CD4-positive, alpha-beta T cell treated with Interleukin-4 for 4 hours (primary cell): ENCODE data around the gene GPC5.
"Not testable (repeated sequence)": the region's sequence is repeated elsewhere in the genome, so short reads cannot be mapped to it uniquely, and the experiment has no call there.

Experiments
- DNase-seq: peaks from one replicate; pipeline ENCODE4 v3.0.0-alpha.2; 2020

The GPC5 gene

DNA sequence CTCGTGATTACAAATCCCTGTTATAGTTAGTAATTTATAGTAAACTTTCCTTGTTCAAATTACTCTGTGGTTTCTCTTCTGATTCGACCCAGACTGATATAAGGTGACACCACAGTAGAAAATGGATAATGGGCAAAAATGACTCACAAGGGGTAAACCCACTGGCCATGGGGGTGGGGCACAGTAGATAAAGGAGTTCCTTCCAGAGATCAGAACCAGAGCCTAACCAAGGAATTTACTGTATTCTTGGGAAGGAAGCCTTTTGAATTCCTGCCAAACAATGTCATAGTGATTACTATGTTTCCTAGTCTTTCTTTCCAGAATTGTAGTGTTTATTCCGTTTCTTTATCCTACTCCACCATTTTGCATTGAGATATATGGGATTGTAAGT, 29.0 kb upstream of the GPC5 start:
- DNase-seq = no peak

DNA sequence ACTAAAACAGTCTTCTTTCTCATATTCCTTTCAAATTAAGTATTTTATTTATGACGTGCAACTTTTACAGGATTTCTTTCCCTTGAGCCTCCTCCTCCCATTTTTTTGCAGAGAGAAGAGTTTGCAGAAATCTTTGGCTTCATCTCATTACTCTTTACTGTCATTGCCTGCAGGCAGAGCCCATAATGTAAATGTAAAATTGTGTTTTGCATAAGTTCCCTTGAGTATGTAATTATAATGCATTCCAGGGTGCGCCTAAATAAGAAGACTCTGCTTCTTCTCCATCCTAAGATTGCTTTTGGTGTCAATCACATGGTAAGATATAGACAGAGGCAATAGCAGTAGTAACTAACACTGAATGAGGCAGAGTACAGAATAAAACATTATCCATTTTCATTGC, 27.9 kb upstream of the GPC5 start:
- DNase-seq = no peak

DNA sequence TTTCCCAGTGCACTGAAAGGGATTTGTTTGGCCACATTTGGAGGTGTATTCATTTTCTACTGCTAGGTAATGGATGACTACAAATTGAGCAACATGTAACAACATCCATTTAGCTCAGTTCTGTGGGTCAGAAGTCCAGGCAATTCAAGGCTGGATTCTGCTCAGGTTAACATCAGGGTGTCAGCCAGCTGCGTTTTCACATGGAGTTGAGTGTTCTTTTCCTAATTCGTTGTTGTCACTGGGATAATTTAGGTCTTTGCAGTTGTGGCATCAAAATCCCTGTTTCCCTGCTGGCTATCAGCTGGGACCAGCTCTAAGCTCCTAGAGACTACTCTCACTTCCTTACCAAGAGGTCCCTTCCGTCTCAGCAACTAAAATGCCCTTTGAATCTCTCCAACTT, 25.5 kb upstream of the GPC5 start:
- DNase-seq = no peak

DNA sequence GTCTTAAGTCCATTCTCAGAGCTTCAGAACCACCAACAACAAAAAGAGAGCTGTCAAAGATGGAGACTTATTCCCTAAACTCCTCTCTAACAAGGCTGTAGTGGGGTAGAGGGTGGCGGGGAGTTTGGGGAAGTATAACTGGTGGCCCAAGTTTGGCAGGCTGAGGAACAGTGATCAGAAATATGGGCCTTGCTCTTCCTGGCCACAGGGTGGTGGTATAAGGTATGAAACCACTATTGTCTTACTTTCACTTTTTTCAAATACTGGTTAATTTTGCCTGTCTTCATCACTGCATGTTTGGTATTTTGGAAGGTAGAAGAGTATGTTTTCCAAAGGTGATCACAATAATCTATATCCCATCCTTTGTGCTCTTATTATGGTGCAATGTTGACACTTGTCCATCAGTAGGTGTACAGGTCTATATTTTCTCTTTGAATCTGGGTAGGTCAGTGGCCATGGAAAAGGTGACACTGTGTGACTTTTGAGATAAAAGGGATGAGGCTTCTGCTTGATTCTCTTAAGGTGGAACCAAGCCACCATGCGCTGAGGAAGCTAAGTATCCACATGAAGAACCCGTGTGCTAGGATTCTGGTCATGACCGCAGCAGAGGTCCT, 23.2 kb upstream of the GPC5 start:
- peak; percentile 16 for DNase-seq

DNA sequence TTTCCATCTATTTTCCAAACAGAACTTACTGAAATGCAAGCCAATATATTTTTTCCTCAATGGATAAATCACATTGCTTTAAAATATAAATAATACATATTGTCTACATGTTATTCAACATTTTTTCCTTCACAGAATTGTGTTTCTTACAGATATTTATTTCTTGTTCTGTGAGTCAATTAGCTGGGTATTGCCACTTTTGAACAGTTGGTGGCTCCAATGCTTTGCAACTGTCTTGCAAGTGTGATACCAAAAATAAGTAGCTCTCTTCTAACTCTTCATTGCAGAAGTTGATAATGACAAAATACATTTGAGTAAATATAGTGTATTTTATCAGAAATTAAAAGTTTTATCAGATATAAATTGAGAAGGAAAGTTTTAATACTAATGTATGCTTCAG, 17.1 kb upstream of the GPC5 start:
- no peak for DNase-seq

DNA sequence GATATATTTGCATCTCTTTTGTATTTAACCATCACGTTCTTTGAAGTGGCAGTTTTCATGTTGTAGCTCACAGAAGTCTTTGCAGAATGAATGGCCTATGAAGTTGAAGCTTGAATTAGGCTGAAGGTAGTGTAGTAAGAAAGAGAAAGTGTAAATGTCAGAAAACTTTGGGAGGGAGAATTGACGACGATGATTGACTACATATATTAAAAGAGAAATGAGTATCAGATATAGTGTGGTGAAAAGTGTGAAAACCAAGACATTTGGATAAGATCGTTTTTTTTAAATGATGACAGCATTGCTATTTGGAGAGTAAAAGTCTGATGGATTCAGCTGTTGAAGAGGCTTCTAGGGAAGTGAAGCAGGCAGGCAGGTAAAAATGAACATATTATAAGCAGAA, 14.6 kb upstream of the GPC5 start:
- DNase-seq = no peak

DNA sequence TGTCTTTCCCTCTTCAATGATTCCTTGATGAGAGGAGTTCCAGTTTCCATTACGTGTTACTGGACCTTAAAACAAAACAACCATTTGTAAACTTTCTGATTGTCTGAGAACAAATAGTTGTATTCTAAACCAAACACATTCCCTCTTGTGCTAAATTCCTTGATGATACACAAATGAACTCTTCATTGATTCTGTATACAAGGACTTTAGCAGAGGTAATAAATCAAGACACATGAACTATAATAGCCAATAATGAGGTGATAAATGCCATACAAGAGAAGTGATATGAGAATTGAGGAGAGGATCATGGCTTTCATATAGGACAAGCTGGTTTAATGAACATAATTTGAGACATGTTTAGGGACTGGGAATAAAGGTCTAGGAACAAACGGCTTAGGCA, 13.5 kb upstream of the GPC5 start:
- DNase-seq = no peak

DNA sequence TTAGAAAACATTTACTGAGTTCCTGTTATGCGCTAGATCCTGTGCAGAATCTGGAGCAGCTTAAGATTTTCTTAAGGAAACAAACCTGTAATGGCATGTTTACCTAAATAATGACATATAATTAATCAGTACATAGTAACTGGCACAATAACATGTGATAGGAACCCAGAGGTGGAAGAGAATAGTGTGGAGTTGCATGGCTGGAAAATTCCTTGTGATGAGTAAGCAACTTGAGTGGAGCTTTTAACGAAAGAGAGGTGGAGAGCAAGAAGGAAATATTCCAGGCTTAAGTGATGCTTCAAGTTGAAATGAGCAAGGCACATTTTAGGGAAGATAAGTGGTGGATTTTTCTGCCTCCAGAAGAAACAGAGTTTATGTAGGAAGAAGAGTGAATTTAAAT, 9.2 kb upstream of the GPC5 start:
- no peak for DNase-seq

DNA sequence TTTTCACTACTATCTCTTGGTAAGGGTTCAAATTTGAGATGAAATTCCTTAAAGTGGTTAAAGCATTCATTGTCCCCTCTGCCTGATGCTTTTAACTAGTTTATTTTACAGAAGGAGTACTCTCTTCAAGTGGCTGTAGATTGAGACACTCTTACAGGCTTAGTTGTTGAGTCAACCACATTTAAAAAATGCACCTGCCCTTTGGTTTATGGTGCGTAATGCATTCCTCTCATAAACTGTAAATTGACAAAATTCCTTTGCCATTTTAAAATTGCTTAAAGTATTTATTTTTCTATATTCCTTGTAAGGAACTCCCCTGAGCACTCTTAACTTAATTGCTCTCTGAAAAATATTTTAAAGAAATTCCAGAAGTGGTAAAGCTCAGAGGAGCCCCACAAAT, 826 bp upstream of the GPC5 start:
- DNase-seq = no peak

DNA sequence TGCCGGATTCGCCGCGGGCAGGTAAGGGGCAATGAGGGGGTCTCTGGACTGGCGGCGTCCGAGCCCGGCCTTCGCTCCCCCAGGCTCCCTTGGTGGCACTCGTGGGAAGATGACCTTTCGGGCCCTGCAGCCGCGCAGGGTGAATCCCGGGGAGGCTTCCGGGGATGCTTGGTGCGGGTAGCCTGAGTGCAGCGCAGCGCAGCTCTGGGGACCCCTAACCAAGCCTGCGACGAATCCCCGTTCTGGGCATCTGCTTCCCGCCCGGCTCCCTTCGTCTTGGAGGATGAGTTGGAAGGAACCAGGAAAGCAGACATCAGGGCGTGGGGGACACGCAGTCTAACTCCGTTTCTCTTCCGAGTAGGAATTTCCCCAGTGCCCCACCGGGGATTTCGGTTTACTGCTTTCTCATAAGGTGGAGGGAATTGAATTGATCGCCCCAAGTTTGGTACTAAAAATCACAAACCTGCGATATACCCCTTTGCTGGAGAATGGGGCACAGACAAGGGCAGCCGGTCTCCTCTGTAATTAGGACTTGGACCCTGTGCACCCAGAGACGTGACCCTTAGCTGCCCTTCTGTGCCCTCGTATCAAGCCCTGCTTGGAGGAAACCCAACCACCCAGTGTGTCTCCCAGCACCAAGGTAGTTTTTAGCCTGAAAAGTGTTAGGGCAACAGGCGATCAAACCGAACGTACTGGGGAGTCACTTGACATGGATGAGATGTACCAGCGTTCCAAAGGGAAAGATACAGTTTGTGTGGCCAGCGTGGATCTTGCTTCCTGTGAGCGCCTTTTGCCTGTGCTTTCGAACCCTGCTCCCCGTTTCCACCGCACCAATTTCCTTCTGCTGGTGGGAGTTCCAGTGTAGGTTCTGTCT, 1.0 kb downstream of the GPC5 start:
- no peak for DNase-seq

DNA sequence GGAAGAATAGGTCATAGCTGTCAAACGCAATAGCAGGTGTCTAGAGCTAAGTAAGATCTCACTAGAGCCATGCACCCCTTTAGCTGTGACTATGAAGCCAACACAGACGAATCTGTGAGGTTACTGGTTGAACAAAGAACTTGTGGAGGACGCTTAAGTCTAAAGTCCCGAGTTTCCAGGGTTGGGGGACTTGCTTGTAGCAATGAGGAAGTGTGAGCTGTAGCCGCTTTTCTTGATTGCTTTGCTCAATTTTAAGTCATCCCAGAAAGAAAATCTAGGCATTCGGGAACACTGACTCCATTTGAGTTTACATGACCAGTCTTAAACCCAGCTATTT, 1.6 kb downstream of the GPC5 start:
- DNase-seq = no peak

DNA sequence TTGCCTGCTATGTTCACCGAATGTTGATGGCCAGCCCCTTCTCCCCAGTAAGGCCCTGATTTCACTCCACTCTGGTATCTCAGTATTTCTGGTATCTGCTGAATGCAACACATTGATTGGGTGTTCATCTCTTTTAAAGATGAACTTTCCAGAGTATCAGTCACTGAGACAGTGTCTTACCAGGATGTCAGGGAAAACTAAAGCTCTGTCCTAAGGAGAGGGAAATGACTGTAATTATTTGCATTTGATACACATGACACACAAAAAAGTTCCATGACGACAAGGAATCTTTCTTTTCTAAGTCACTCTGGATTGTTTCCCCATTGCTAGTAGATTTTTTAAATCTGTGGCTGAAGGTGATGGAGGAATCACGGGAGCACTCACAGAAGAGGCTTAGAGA, 2.2 kb downstream of the GPC5 start:
- no peak for DNase-seq

DNA sequence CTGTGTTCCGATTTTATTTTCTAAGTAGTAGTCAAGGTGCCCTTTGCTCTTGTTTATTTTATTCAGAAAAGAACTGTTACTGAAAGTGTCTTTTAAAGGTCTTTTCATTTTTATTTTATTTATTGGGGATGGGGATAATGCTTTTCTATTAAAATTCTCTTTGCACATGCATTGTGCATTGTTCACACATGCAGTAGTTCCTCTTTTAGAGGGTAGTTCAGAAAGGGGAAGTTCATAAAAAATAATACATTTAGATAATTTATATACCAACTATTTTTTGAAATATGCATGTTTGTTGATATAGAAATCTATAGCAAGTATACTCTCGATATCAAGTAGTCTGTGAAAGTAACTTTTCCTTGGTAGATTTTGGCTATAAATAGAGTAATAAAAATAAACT, 3.5 kb downstream of the GPC5 start:
- no peak for DNase-seq

DNA sequence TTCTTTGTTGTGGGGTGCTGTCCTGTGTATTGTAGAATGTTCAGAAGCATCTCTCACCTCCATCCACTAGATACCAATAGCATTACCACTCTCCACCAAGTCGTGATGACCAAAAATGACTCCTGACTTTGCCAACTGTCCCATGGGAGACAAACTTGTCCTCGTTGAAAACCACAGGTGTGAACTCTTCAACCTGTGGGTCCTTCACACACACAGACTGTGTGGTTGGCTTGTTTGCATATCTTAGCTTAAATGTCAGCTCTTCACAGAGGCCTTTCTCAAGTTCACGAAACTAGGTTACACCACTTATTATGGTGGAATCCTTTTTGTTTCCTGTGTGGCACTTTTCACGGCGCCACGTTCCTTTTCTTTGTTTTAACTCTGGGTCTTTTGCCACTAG, 6.8 kb downstream of the GPC5 start:
- no peak for DNase-seq

DNA sequence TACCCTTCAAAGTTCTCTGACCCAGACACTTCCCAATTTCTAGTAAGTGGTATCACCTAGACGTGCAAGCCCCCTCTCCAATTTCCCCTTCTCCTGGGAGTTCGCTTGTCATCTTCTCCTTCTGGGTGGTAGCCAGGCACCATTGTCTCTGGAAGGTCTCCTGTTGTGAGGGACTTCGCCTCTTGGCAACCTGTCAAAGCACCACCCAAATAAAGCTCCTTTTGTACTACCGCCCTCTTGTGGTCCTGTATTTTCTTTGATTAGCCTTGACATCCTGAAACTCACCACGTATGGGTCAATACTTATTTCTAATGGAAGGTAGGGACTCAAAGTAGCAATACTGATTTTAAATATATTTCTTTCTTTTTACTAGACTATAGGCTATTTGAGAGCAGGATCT, 8.2 kb downstream of the GPC5 start:
- DNase-seq = peak; percentile 34

DNA sequence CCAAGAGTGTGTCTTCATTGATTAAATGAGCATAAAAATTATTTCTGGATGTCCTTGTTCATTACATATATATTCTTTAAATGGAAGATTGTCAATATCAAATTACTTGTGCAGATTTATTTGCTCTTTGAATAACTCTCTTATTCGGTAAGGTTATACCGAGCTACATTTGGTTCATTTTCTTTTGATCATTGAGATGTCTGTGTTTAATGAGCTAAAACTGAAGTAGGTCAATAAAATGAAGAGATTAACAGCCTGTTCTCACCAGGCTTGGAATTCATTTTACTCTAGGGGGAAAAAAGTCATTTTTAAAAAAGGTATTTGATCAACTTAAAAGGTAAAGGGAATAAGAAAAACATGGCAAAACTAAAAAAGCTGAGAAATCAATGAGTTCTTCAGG, 10.6 kb downstream of the GPC5 start:
- no peak for DNase-seq

DNA sequence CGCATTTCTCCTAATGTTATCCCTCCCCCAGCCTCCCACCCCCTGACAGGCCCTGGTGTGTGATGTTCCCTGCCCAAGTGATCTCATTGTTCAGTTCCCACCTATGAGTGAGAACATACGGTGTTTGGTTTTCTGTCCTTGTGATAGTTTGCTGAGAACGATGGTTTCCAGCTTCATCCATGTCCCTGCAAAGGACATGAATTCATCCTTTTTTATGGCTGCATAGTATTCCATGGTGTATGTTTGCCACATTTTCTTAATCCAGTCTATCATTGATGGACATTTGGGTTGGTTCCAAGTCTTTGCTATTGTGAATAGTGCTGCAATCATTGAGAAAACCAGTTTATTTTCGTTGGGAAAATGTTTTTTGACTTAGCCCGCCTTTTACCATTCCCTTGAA, 18.2 kb downstream of the GPC5 start:
- DNase-seq = not testable (repeated sequence)

DNA sequence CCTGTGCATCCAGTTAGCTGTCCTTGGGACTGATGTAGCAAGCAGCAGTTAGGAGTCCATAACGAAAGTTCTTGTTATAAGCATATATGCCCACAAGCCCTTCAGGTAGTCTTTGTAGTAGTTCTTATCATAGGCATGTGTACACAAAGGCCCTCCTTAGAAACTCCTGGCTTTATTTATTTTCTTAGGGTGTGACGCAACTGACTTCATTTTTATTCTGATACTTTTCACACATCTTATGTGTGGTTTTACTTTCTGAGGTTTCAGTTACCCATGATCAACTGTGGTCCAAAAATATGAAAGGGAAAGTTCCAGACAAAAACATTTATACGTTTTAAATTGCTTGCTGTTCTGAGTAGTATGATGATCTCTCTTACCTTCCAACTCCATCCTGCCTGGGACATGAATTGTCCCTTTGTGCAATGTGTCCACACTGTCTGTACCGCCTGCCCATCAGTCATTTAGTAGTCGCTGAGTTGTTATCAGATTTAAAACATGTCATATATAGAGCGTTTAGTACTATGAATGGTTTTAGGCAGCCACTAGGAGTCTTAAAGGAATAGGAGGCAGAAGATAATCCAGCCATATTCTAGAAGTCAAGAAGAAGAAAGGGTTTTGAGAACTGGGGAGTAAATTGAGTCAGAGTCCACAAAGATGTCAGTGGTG, 19.4 kb downstream of the GPC5 start:
- no peak for DNase-seq

DNA sequence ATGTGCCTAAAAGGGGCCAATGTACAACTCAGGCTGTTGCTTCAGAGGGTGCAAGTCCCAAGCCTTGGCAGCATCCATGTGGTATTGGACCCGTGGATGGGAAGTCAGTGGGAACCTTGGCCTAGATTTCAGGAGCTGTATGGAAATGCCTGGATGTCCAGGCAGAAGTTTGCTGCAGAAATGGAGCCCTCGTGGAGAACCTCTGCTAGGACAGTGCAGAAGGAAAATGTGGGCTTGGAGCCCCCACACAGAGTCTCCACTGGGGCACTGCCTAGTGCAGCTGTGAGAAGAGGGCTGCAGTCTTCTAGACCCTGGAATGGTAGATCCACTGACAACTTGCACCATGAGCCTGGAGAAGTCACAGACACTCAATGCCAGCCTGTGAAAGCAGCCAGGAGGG, 28.5 kb downstream of the GPC5 start:
- DNase-seq = no peak

DNA sequence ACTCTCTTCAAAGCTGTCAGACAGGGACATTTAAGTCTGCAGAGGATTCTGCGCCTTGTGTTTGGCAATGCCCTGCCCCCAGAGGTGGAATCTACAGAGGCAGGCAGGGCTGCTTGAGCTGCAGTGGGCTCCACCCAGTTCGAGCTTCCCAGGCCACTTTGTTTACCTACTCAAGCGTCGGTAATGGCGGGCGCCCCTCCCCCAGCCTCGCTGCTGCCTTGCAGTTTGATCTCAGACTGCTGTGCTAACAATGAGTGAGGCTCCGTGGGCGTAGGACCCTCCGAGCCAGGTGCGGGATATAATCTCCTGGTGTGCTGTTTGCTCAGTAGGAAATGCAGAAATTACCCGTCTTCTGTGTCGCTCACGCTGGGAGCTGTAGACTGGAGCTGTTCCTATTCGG, 40.3 kb downstream of the GPC5 start:
- not testable (repeated sequence) for DNase-seq

DNA sequence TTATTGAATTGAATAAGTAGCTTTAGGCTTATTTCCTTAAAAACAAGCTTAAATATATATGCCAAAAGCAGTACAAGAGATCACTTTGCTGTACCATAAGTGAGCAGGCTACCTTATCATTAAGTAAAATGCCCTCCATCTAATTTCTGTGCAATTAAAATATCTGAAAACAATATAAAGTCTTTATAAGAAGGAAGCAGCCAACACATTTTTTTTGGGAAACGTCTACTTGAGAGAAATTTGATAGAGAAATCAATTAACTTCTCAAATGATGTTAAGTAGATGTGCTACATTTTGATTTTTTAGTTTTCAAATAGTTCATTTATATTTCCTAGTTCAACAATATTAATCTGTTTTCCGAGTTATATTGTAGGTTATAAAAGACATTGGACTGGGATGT, 52.5 kb downstream of the GPC5 start:
- DNase-seq = no peak

DNA sequence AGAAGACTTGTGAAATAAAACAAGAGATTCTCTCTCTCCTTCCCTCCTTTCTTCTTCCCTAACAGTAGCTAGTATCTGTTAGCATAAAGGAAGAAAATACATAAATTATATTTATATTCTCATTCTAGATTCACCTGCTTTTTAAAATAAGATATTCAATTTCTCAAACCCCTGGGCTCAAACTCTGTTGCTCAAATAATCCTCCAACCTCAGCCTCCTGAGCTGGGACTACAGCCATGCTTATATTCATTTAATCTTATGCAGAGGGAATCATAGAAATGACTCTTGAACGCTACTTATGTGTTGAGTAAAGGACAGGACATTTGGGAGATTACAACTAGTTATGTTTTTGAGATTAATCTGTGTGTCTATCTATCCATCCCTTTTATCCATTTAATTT, 56.2 kb downstream of the GPC5 start:
- no peak for DNase-seq

DNA sequence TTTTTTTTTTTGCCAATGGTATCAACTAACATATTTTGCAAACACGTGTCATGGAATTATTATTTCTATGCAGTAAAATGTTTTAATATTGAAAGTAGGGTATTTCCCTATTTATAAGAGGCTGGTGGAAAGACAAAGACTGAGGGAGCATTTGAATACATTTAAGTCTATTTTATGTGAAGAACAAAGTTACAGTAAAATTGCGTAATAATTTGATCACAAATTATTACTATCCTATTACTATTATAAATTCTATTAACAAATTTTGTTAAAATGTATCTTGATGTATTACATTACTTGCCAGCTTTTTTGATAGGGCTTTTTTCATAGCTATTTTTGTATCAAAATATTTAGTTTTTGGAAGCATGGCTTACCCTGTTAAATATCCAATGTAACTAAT, 58.4 kb downstream of the GPC5 start:
- DNase-seq = no peak

DNA sequence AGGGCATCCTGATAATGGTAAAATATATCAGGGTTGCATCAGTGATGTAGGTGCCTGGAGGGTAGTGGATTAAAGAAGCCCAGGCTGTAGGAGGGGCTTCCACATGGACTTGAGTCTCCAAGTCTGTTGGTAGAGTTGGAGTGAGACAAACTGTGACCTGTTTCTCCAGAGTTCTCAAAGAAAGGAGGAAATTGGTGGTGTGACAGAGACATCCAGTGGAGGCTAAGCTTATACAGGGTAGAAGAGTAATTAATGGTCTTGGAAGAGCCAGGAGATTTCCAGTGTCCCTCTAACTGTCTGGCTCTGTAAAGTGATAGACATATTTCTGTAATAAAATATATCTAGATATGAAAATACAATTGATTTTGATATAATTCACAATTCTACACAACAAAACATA, 61.1 kb downstream of the GPC5 start:
- DNase-seq = no peak

DNA sequence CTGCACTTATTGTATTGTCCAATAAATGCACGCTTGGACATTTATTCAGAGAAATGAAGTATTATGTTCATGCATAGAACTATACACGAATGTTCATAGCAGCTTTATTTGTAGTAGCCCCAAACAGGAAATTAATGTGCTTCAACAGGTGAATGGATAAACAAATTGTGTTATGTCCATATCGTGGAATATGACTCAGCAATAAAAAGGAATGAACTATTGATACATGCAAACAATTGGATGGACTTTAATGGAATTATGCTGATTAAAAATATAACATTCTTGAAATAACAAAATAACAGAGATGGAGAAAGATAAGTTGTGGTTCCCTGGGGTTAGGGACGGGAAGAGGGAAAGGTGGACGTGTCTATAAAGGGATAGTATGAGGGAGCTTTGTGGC, 65.9 kb downstream of the GPC5 start:
- no peak for DNase-seq
